Fibroblast of the aortic adventitia (primary cell): ENCODE results near the gene ARHGEF12. TPM values are rescaled to one million over a fixed set of nuclear protein-coding genes. Genes with fewer than 3 reads are reported as not detected.
A peak's percentile ranks its signal among the peaks of the same experiment; 100 is the strongest.

Source experiments
- DNase-seq: peaks from one replicate; pipeline ENCODE4 v3.0.0-alpha.2; 2010; ENCODE audit warnings: low read depth
- H3K4me3 ChIP-seq: 2 replicates; pipeline ENCODE4 v1.5.1; 2011; ENCODE audit warnings: low read depth, mild to moderate bottlenecking, control low read depth, low read length, moderate library complexity
- total RNA-seq: library from RNA; depleted of rRNA; stranded (reverse); fragments of >200 nt; gene quantifications from 2 replicates; pipeline ENCODE4 v1.2.3, GENCODE V29; 2012; ENCODE audit warnings: low replicate concordance
- TF ChIP-seq, protein P1 (sequence below): IDR thresholded peaks from 2 replicates; pipeline ENCODE4 v1.5.1; 2011; ENCODE audit warnings: mild to moderate bottlenecking, low read length, control low read depth, inconsistent platforms; ENCODE audit not compliant: insufficient read depth

The ARHGEF12 gene
- total RNA-seq, 1 donor: 103 TPM

DNA sequence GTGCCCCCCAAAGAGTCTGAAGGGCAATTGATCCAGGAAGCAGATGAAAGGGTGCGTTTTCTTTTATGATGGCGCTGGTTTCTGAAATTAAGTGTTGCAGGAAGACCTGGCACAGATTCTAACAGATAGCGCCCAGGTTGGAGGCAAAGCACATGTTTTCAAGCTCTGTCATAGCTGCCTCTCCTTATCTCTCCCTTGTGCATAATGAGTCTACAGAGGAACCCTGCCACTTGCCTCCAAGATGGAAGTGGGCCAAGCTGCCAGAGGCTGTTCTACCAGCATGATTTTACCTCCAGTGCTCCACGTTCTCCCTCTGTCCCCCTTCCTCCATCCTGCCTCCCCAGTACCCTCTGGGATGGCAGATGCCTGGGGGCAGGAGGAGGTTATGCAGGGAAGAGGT lies 41.1 kb upstream of the ARHGEF12 start:
- DNase-seq: peak; percentile 22

DNA sequence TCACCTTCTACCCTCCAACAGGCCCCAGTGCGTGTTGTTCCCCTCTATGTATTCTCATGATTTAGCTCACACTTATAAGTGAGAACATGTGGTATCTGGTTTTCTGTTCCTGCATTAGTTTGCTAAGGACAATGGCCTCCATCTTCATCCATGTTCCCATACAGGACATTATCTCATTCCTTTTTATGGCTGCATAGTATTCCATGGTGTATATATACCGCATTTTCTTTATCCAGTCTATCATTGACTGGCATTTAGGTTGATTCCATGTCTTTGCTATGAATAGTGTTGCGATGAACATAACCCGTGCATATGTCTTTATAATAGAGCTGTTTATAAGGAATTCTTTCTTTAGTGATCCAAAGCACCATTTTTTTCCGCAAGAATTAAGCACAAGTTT lies 39.7 kb upstream of the ARHGEF12 start:
- no peak overlapping the region for H3K4me3 ChIP-seq
- no peak for DNase-seq
- TF ChIP-seq, protein P1, sequence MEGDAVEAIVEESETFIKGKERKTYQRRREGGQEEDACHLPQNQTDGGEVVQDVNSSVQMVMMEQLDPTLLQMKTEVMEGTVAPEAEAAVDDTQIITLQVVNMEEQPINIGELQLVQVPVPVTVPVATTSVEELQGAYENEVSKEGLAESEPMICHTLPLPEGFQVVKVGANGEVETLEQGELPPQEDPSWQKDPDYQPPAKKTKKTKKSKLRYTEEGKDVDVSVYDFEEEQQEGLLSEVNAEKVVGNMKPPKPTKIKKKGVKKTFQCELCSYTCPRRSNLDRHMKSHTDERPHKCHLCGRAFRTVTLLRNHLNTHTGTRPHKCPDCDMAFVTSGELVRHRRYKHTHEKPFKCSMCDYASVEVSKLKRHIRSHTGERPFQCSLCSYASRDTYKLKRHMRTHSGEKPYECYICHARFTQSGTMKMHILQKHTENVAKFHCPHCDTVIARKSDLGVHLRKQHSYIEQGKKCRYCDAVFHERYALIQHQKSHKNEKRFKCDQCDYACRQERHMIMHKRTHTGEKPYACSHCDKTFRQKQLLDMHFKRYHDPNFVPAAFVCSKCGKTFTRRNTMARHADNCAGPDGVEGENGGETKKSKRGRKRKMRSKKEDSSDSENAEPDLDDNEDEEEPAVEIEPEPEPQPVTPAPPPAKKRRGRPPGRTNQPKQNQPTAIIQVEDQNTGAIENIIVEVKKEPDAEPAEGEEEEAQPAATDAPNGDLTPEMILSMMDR: no peak

More for the DNA sequence above, 41.1 kb upstream of the ARHGEF12 start:
- TF ChIP-seq, protein P1: no peak
- no peak overlapping the region for H3K4me3 ChIP-seq

DNA sequence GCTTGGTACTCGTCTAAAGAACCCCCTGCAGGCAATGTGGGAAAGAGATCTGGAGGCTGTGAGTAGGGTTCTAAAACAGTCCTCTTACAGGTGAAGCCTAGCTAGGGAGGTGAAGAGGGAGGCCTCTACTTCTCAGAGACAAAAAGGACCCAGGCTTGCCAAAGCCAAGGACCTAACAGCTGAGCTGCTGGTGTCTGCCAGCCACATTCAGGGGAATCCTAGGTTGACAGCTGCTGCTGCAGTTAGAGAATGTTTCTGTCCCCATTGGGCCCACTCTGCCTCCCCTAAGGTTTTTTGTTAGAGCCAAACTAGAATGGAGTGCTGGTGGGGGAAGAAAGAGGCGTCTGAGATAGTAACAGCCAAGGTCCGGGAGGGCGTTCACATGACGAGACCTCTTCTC lies 37.8 kb upstream of the ARHGEF12 start:
- H3K4me3 ChIP-seq: no peak overlapping the region
- TF ChIP-seq, protein P1: no peak
- no peak for DNase-seq

DNA sequence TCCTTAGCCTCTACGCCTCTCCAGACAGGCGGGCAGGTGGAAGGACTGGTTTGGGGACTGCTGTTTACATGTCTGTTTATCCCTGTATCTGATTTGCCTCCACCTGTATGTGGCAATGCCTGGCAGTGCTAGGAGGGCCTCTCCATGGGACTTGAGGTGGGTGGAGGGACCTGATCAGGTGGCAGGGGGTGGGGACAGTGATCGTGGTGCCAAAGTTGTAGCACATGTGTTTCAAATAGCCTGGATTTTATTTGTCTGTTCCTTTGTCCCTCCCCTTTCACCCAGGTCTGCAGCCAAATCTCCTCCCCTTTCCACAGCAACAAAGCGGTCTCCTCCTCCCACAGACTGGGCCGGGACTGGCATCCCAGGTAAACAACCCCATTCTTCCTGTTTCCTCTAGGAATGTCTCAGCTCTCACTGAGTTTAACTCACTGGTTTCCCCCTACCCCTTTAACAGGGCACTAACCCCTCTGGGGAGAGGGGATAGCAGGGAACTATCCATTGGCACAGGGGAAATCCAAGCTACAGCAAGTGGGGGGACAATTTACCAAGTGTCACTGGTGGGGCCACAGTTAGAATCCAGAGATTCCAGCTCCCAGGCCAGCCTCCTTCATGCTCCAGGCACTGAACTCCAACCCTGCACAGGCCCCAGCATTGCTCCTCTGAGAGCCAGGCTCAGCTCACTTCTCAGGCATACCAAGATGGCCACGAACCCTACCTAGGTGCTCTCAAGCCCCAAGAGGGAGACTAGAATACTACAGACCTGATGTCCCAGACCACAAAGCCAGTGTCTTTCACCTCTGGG lies 34.0 kb upstream of the ARHGEF12 start:
- DNase-seq: no peak
- TF ChIP-seq, protein P1: no peak
- no peak overlapping the region for H3K4me3 ChIP-seq

DNA sequence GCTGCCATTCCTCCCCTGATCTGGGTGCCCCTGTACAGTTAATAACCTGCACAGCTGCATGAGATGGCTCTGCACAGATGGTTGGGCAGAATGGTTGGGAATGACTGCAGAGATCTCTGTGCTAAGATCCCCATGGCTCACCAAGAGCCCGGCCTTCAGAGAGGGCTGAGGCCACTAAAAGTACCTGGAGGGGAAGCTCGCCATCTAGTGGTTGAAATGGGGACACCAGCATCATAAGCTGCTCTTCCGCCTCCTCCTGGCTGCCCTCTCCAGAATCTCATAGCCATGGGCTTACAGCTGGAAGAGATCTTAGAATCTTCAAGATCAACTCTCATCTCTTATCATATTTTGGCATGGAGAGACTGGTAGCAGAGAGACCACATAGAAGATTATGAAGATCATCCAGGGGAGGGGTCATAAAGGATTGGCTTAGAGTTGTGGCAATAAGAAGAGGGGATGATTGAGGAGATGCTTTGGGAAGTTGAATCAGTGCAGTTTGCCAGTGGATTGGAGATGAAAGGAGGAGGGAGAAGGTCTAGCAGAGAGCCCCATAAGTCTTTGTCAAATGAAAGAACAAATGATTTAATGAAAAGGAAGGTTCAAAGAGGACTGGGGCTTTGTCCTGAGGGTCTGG lies 33.1 kb upstream of the ARHGEF12 start:
- TF ChIP-seq, protein P1: peak; percentile 99
- no peak overlapping the region for H3K4me3 ChIP-seq
- DNase-seq: peak; percentile 88

DNA sequence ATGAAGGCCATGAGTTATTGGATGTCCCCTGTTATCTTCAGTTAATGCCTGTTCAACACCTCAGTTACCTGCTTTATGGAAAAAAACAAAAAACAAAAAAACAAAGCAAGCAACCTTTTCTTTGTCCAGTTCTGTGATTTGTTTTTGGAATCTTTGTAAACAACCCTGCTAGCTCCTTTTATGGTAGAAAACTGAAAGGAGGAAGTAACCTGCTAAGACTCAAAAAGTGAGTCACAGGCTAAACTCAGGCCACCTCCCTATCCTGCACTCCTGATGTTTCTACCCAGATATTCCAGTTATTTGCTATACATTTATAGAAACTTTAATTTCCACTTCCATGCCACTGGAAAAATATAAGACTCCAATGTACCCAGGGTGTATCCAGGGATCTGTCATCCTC lies 31.7 kb upstream of the ARHGEF12 start:
- no peak overlapping the region for H3K4me3 ChIP-seq
- DNase-seq: peak; percentile 27
- TF ChIP-seq, protein P1: no peak
